Measurements from ENCODE around the gene SIRPG. TPM values are rescaled to one million over a fixed set of nuclear protein-coding genes. Genes with fewer than 3 reads are reported as not detected.
A peak's percentile ranks its signal among the peaks of the same experiment; 100 is the strongest.

The SIRPG gene
- total and polyA plus RNA-seq, 11 donors = 0.54 to 2.3 TPM; not detected in 9

DNA sequence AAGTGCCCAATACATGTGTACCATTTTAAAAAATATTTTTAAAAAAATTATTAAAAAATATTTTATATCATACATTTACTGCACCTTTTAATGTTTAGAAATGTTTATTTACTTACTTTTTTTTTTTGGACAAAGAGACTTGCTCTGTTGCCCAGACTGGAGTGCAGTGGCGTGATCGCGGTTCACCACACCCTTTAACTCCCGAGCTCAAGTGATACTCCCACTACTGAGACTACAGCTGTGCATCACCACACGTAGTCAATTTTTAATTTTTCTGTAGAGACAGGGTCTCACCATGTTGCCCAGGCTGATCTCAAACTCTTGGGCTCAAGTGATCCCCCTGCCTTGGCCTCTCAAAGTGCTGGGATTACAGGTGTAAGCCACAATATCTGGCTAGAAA is 9.2 kb upstream of the SIRPG start:
- intact Hi-C loops (cut with DNase I) = no loop called here
- TF ChIP-seq, protein P1, sequence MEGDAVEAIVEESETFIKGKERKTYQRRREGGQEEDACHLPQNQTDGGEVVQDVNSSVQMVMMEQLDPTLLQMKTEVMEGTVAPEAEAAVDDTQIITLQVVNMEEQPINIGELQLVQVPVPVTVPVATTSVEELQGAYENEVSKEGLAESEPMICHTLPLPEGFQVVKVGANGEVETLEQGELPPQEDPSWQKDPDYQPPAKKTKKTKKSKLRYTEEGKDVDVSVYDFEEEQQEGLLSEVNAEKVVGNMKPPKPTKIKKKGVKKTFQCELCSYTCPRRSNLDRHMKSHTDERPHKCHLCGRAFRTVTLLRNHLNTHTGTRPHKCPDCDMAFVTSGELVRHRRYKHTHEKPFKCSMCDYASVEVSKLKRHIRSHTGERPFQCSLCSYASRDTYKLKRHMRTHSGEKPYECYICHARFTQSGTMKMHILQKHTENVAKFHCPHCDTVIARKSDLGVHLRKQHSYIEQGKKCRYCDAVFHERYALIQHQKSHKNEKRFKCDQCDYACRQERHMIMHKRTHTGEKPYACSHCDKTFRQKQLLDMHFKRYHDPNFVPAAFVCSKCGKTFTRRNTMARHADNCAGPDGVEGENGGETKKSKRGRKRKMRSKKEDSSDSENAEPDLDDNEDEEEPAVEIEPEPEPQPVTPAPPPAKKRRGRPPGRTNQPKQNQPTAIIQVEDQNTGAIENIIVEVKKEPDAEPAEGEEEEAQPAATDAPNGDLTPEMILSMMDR (IDR thresholded peaks at IDR 0.05) = no peak
- TF ChIP-seq POLR2A (IDR thresholded peaks at IDR 0.05) = no peak
- no peak for DNase-seq
- peaks cover 0 to 17% (median 0%) of the 10 kb centered on the region in 12 donors for H3K4me1 ChIP-seq
- 66 to 83% (median 79%) methylated on average over 4 to 5 of the region's 5 CpGs for WGBS, 4 donors
- no peaks in the 10 kb centered on the region for H3K9me3 ChIP-seq
- peaks cover 0 to 14% (median 0%) of the 10 kb centered on the region in 9 donors for H3K27me3 ChIP-seq
- no peak overlapping the region for H3K27ac ChIP-seq
- no peak for ATAC-seq
- H3K4me3 ChIP-seq = no peak overlapping the region
- H3K36me3 ChIP-seq = no peaks in the 10 kb centered on the region

DNA sequence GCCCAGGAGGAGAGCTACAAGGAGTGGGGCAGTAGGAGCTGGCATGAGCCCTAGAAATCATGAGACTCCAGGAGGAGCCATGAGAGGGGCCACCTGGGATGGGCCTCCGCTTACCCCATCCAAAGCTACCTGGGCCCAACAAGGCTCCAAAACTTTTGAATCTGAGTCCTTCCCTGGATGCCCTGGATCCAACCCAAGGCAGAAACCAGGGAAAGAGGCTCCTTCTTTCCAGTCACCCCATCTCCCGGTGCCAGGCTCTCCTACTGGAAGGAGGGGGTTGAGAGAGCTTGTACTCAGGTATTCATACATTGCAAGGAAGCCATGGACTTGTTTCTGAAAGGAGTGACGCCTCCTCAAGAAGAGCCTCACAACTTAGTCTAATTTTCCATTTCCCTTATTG is 7.8 kb upstream of the SIRPG start:
- intact Hi-C loops (cut with DNase I) = no loop called here
- peak overlapping the region in 1 of 12 donors; percentile 75 for H3K27ac ChIP-seq
- H3K9me3 ChIP-seq = no peaks in the 10 kb centered on the region
- TF ChIP-seq POLR2A (IDR thresholded peaks at IDR 0.05) = no peak
- TF ChIP-seq, protein P1 (IDR thresholded peaks at IDR 0.05) = no peak
- no peak for ATAC-seq
- peaks cover 0 to 17% (median 0%) of the 10 kb centered on the region in 9 donors for H3K27me3 ChIP-seq
- H3K36me3 ChIP-seq = no peaks in the 10 kb centered on the region
- peaks cover 0 to 30% (median 0%) of the 10 kb centered on the region in 12 donors for H3K4me1 ChIP-seq
- H3K4me3 ChIP-seq = no peak overlapping the region
- 89 to 93% (median 90%) methylated on average over 3 of the region's 3 CpGs for WGBS, 4 donors
- DNase-seq = no peak

DNA sequence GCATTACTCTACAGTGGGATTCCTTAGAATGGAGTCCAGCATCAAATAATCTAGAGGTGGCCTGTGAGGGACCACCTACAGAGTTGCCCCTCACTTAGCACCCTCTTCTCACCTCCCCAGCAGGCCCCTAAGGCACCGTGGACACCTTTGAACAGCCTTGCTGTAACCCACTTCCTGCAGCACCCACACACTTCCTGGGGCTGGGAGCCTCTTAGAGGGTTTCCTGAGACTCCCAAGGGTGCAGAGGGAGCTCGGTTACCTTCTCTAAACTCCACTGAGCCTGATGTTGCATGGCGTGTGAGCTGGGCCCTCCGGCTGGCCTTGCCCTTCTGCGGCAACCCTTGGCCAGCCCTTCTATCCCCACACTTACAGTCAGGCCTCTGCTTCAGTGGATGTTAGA is 7.3 kb upstream of the SIRPG start:
- intact Hi-C loops (cut with DNase I) = no loop called here

DNA sequence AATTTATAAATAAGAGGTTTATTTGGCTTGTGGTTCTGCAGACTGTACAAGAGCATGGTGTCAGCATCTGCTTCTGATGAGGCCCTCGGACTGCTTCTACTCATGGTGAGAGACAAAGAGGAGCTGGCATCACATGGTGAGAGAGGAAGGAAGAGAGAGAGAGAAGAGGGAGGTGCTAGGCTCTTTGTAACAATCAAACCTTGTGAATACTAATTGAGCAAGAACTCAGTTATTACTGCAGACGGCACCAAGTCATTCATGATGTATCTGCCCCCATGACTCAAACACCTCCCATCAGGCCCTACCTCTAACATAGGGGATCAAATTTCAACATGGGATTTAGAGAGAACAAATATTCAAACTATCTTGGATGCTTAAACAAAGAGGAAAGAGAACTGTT is 6.3 kb upstream of the SIRPG start:
- 49 to 64% (median 54%) methylated on average over 2 of the region's 2 CpGs for WGBS, 4 donors
- DNase-seq (no peak), ATAC-seq (no peak)
- H3K4me3 ChIP-seq = no peak overlapping the region
- H3K9me3 ChIP-seq = no peaks in the 10 kb centered on the region
- intact Hi-C loops (cut with DNase I) = no loop called here
- H3K27ac ChIP-seq = peak overlapping the region in 1 of 12 donors; percentile 75
- TF ChIP-seq POLR2A (IDR thresholded peaks at IDR 0.05) = no peak
- TF ChIP-seq, protein P1 (IDR thresholded peaks at IDR 0.05) = no peak
- peaks cover 0 to 36% (median 0%) of the 10 kb centered on the region in 12 donors for H3K4me1 ChIP-seq
- H3K27me3 ChIP-seq = peaks cover 0 to 22% (median 0%) of the 10 kb centered on the region in 9 donors
- no peaks in the 10 kb centered on the region for H3K36me3 ChIP-seq

More for the DNA sequence above, 7.3 kb upstream of the SIRPG start:
- Histone ChIP-seq H3K27ac (peak overlapping the region in 1 of 12 donors; percentile 75), H3K36me3 (no peaks in the 10 kb centered on the region), H3K27me3 (peaks cover 0 to 20% (median 0%) of the 10 kb centered on the region in 9 donors), H3K4me1 (peaks cover 0 to 30% (median 0%) of the 10 kb centered on the region in 12 donors), H3K4me3 (no peak overlapping the region), H3K9me3 (no peaks in the 10 kb centered on the region)
- no peak for TF ChIP-seq POLR2A (IDR thresholded peaks at IDR 0.05)
- DNase-seq (no peak), ATAC-seq (no peak)
- 48 to 75% (median 62%) methylated on average over 3 to 5 of the region's 5 CpGs for WGBS, 4 donors

Measured in heart left ventricle (tissue), 16 donors.